GM18508 (cell line): ENCODE results near the gene EXOSC6.
"Not testable (repeated sequence)": the region's sequence is repeated elsewhere in the genome, so short reads cannot be mapped to it uniquely, and the experiment has no call there.

Experiments used
- ATAC-seq: cut with Tn5 transposase; IDR thresholded peaks from one replicate; pipeline ENCODE4 v1.9.1; 2021; ENCODE audit warnings: moderate number of reproducible peaks; ENCODE audit not compliant: insufficient read depth, unreplicated experiment

The EXOSC6 gene

DNA sequence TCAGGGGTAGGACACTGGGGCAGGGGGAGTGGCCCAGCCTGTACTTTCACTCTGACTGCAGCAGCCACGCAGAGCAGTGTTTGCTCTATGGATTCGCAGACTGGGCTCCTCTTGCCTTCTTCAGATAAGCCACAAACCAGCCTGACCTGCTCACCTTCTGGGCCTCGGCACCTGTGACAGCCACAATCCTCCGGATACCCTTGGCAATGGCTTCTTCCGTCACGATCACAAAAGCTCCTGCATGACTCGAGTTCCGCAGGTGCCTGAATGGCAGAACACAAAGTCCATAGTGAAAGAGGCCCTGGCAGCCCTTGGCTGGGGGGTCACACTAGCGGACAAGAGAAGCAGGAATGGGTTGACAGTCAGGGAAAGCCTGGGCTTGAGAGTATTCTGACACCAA is 3.8 kb upstream of the EXOSC6 start:
- ATAC-seq = no peak

DNA sequence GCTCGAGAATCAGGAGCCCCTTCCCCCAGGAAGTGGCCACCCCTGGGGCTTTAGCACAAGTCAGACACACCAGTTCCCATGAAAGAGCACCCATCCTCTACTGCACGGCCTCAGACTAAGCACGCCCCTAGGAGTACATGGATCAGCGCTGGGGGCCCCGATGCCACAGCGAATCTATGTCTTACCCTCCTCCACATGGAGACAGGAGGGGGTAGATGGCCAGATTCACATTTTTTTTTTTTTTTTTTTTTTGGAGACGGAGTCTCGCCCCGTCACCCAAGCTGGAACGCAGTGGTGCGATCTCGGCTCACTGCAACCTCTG is 3.2 kb upstream of the EXOSC6 start:
- ATAC-seq = no peak

DNA sequence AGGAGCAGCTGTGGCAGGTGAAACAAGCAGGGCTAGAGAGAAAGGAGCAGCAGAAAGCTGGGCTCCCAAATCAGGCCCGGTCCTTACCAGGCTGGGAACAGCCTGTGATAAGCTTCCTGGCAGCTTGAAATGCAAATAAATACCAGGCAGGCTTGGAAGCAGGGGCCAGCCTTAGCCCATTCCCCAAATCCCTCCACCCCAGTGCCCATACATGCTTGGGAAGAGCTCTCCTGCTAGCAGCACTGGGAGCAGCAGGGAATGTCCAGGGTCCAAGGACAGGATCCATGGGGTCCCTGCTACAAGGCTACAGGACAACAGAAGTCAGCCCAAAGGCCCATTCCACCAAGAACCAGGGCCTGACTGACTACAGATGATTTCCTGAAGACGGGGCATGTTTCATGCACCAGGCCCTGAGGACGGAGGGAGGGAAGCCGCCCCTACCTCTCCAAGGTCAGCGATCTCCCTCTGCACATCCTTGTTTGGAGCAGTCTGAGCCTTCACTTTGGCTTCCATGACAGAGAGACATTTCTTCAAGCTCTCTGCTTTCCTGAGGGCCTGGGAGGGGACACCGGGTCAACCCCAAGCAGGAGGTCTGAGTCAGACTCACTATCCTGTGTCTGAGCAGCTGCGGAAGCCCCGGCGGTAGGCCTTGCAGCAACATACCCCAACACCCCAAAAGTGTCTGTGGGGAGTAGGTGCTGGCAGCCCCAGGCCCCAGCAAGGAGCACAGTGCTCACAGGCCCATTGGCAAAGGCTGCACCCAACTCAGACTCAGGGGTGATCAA is 2.6 kb upstream of the EXOSC6 start:
- no peak for ATAC-seq

DNA sequence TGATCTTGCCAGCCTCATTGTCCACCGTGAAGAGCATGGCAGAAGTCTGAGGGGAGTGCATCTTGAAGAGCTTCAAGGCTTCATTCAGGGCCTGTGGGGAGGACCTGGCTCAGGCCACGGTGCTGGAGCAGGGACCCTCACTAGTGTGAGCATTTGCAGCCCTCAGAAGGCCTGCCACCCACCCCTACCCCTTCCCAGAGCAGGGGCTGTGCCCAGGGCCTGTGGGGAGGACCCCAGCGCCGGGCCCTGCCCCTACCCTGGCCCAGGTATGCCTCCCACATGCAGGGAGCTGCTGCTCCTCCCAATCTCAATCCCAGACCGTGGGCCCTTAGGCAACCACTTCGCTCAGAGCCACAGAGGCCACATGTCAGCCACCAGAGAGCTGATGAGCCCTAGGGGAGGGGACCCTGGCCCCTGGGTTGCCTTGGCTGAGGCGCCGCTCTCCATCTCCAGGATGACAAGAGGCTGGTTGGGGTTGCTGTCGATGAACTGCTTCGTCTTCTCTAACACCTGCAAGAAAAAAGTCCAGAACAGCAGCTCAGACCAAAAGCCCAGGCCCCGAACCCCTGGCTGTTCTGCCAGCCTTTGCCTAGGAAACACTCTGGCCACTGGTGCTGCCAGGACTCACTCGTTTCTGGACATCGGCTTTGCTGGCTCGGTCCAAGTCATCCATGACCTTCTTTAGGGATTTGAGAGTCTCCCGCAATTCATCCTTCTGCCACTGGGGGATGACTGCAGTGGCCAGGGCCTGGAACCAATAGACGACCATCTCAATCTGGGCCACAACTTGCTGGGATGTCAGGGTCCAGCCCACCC is 1.8 kb upstream of the EXOSC6 start:
- no peak for ATAC-seq

DNA sequence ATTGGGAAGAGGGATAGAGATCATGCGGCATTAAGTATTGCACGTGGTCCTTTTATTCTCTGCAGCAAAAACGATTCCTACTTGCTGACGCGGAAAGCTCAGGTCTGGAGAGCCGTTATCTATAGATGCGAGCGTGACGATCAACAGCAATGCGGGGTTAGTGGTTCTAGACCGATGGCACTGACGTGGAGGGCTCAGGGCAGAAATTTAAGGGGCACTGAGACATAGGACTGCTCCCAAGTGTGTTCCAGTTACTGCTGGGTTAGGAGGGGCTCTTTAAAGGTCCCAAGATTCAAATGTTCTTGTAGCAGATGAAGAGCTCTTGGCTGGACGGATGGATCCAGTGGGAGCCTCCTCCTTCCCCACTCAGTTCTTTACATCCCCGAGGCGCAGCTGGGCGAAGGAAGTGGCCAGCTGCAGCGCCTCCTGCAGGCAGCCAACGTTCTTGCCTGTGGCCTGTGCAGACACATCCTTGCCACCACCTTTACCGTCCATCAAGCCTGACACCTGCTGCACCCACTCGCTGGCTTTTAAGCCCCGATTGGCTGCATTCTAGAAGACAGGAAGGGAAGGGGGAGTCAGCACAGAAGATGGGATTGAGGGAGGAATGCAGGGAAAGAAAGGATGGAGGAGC is 732 bp upstream of the EXOSC6 start:
- ATAC-seq = no peak

DNA sequence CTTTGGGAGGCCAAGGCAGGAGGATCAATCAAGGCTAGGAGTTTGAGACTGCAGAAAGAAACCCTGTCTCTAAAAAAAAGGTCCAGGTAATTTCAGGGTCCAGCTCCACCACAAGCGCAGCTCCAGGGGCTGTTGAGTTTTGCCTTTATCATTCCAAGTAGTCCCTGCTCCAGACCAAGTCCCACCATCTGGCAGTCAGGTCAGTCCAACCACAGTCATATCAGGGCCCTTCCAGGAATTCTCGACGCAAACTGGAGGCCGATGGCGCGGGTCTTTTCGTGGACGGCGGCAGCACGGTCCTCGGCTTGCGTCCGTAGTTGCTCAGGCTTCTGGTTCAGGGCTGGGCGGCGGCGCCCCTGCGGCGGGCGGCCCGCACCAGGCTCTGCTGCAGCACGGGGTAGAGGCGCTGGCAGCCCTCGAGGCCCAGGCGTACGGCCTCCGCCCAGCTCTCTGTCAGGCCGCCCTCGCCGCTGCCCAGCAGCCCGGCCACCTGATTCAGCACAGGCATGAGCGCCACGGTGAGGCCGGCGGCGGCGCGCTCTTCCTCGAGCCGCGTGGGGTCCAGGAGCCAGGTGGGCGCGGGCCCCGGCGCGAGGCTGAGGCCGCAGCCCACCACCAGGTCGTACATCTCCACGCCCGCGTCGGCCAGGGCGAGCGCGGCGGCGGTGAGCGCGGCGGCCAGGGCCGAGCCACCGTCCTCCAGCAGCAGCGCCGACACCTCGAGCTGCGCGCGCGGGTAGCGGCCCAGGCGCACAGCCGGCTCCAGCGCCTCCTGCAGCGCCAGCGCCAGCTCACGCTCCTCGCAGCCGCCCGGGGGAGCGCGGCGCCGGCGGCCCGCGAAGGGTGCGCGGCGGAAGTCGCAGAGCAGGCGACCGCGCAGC is 752 bp downstream of the EXOSC6 start:
- ATAC-seq = no peak

DNA sequence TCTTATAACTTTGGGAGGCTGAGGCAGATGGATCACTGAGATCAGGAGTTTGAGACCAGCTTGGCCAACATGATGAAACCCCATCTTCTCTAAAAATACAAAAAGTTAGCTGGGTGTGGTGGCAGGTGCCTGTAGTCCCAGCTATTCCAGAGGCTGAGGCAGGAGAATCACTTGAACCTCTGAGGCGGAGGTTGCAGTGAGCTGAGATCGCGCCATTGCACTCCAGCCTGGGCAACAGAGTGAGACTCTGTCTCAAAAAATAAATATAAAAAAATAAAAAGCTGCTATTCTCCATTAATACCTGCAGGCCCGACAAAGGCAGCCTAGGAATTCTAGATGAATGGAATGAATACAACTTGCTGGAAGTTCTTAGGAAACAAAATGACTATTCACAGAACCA is 2.0 kb downstream of the EXOSC6 start:
- ATAC-seq = not testable (repeated sequence)

DNA sequence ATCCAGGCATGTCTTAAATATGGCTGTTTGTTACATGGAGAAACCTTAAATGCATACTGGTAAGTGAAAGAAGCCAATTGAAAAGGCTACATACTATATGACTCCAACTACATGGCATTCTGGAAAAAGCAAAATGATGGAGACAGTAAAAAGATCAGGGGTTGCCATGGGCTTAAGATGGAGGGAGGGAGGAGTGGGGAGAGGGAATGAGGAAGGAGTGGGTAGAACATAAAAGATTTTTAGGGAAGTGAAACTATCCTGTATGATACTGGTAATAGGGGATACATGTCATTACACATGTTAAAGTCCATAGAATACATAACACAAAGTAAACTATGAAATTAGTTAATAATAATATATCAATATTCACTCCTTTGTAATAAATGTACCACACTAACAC is 13.0 kb downstream of the EXOSC6 start:
- ATAC-seq = not testable (repeated sequence)

DNA sequence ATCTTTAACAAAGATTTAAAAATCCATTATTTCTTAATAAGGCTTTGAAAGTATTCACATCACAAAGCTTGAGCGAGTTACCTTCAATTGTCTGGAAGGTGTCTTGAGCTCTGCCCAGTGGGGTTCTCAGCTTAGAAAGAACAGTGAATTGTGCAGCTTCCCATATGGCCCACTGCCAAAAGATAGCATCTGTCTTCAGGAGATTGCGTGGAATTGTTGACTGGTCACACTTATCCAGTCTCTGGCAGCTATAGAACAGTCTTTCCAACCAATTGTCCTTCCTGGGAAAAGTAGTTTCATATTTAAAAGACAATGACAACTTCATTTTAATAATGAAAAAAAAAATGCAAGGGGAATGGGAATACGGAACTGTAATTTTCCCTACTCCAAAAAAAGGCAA is 19.9 kb downstream of the EXOSC6 start:
- ATAC-seq = not testable (repeated sequence)

DNA sequence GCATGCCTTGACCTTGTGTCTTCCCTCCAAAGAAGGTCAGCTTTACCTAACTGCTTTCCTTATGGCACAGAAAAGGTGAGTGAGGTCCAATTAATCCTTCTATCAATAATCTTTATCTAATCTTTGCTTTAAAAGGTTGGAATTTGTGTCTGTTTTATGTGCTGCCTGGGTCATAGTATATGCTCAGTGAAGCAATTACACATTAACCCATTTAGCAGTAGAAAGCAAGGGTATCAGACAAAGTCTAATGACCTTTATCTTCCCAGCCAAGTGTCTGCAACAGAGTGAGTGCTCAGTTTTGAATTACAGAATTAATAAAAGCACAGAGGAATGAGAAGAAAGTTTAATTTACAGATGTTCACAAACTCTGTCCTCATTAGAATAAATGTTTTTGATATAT is 25.7 kb downstream of the EXOSC6 start:
- not testable (repeated sequence) for ATAC-seq

DNA sequence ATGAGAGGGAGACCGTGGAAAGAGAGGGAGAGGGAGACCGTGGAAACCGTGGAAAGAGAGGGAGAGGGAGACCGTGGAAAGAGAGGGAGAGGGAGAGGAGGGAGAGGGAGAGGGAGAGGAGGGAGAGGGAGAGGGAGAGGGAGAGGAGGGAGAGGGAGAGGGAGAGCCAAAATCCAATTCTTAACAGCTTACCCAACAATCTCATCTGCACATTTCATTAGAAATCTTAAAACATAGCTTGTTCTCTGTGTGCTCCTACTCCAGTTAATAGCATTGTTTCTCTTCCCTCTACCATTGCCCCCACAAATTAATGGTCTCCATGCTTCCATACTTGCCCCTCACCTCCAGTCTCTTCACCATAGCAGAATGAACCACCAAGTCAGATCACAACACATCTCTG is 26.3 kb downstream of the EXOSC6 start:
- ATAC-seq = not testable (repeated sequence)

DNA sequence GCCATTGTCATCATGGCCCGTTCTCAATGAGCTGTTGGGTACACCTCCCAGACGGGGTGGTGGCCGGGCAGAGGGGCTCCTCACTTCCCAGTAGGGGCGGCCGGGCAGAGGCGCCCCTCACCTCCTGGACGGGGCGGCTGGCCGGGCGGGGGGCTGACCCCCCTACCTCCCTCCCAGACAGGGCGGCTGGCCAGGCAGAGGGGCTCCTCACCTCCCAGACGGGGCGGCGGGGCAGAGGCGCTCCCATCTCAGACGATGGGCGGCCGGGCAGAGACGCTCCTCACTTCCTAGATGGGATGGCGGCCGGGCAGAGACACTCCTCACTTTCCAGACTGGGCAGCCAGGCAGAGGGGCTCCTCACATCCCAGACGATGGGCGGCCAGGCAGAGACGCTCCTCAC is 27.1 kb downstream of the EXOSC6 start:
- ATAC-seq = not testable (repeated sequence)

DNA sequence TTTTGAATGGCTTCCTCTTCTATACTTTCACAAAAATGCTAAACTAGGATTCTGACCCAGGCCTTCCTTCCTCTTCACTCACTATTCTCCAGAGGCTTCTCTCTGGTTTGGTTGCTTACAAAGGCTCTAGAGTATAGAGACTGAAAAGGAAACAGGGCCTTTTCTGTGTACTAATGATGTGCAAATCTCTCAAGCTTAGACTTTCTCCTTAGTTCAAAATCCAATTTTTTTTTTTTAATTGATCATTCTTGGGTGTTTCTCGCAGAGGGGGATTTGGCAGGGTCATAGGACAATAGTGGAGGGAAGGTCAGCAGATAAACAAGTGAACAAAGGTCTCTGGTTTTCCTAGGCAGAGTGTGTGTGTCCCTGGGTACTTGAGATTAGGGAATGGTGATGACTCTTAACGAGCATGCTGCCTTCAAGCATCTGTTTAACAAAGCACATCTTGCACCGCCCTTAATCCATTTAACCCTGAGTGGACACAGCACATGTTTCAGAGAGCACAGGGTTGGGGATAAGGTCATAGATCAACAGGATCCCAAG is 27.7 kb downstream of the EXOSC6 start:
- not testable (repeated sequence) for ATAC-seq

DNA sequence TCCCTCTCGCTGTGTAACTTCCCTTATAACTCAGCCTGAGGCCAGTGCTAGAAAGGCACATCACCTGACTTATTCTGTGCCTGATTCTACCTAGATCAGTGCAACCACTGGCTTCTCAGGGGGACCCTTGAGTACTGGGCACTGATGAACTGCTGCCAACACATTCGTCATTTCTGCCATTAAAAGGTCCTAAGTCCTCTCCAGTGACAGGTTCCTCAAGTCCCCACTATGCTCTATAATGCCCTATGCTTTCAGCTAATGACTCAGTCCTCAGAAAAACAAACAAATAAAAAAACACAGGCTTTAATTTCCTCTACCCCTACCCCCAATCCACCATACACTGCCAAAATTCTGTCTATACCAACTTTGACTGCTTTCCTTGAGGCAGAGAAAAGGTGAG is 28.5 kb downstream of the EXOSC6 start:
- not testable (repeated sequence) for ATAC-seq

DNA sequence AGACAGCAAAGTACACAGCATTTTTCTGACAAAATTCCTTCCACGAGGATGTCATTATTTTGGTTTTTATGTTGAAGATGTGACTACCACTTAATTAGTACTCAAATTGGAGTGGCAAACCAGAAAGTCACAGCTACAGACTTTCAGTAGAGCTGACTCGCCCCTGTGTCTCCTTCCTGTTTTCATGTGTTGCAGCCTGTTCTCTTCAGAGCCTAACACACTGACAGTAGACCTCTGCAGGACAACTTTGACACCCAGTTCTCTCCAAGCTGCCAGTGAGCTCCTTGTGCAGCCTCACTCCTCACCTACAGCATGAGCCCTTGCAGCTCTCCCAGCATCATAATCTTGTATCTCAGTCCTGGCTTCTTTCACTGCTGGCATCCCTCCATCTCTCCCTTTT is 29.2 kb downstream of the EXOSC6 start:
- ATAC-seq = not testable (repeated sequence)

DNA sequence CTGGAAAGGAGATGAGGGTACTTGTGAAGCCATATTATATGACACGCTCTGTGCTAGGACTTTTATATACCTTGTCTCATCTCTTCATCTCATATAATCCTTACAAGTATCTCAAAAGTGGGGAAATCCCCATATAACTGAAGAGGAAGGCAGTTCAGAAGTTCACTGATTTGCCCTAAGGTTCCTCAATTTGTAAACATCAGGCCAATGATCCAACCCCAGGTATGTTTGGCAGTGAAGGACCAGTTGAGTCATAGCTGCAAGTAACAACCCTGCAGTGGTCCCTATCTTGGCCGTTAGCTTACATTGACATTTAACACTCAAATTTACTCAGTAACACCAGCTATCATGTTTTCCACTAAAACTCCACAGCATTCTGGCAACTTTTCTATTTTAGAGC is 33.2 kb downstream of the EXOSC6 start:
- ATAC-seq = not testable (repeated sequence)

DNA sequence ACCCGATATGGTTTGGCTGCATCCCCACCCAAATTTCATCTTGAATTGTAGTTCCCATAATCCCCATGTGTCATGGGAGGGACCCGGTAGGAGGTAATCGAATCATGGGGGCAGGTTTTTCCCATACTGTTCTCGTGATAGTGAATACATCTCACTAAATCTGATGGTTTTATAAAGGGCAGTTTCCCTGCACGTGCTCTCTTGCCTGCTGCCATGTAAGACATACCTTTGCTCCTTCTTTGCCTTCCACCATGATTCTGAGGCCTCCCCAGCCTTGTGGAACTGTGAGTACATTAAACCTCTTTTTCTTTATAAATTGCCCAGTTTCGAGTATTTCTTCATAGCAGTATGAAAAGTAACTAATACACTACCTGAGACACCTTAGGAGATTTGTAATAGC is 45.4 kb downstream of the EXOSC6 start:
- ATAC-seq = not testable (repeated sequence)

DNA sequence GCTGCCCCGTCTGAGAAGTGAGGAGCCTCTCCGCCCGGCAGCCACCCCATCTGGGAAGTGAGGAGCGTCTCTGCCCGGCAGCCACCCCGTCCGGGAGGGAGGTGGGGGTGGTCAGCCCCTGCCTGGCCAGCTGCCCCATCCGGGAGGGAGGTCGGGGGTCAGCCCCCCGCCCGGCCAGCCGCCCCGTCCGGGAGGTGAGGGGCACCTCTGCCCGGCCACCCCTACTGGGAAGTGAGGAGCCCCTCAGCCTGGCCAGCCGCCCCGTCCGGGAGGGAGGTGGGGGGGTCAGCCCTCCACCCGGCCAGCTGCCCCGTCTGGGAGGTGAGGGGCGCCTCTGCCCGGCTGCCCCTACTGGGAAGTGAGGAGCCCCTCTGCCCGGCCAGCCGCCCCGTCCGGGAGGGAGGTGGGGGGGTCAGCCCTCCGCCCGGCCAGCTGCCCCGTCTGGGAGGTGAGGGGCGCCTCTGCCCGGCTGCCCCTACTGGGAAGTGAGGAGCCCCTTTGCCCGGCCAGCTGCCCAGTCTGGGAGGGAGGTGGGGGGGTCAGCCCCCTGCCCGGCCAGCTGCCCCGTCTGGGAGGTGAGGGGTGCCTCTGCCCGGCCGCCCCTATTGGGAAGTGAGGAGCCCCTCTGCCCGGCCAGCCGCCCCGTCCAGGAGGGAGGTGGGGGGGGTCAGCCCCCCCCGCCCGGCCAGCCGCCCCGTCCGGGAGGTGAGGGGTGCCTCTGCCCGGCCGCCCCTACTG is 46.9 kb downstream of the EXOSC6 start:
- ATAC-seq = not testable (repeated sequence)

DNA sequence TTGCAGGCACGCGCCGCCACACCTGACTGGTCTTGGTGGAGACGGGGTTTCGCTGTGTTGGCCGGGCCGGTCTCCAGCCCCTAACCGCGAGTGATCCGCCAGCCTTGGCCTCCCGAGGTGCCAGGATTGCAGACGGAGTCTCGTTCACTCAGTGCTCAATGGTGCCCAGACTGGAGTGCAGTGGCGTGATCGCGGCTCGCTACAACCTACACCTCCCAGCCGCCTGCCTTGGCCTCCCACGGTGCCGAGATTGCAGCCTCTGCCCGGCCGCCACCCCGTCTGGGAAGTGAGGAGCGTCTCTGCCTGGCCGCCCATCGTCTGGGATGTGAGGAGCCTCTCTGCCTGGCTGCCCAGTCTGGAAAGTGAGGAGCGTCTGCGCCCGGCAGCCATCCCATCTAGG is 47.7 kb downstream of the EXOSC6 start:
- ATAC-seq = not testable (repeated sequence)
